Measurements from ENCODE around the gene CBLIF.

CBLIF gene

DNA sequence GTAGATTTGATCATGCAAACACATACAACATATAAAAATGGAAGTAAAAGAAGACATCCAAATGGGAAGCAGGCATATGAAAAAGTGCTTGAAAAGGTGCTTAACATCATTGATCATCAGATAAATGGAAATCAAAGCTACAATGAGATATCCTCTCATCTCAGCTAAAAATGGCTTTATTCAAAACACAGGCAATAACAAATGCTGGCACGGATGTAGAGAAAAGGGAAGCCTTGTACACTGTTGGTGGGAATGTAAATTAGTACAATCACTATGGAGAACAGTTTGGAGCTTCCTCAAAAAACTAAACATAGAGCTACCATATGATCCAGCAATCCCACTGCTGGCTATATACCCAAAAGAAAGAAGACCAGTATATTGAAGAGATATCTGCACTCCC is 21.5 kb upstream of the CBLIF start:
- TF ChIP-seq, protein P1, sequence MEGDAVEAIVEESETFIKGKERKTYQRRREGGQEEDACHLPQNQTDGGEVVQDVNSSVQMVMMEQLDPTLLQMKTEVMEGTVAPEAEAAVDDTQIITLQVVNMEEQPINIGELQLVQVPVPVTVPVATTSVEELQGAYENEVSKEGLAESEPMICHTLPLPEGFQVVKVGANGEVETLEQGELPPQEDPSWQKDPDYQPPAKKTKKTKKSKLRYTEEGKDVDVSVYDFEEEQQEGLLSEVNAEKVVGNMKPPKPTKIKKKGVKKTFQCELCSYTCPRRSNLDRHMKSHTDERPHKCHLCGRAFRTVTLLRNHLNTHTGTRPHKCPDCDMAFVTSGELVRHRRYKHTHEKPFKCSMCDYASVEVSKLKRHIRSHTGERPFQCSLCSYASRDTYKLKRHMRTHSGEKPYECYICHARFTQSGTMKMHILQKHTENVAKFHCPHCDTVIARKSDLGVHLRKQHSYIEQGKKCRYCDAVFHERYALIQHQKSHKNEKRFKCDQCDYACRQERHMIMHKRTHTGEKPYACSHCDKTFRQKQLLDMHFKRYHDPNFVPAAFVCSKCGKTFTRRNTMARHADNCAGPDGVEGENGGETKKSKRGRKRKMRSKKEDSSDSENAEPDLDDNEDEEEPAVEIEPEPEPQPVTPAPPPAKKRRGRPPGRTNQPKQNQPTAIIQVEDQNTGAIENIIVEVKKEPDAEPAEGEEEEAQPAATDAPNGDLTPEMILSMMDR (IDR thresholded peaks at IDR 0.05) = no peak
- Histone ChIP-seq H3K9me3 (no peaks in the 10 kb centered on the region), H3K4me3 (no peak overlapping the region), H3K36me3 (no peaks in the 10 kb centered on the region), H3K27me3 (no peaks in the 10 kb centered on the region), H3K4me1 (no peaks in the 10 kb centered on the region), H3K27ac (no peak overlapping the region)
- intact Hi-C loops (cut with DNase I; ENCODE audit: low total_unique reads) = no loop called here
- no peak for DNase-seq

DNA sequence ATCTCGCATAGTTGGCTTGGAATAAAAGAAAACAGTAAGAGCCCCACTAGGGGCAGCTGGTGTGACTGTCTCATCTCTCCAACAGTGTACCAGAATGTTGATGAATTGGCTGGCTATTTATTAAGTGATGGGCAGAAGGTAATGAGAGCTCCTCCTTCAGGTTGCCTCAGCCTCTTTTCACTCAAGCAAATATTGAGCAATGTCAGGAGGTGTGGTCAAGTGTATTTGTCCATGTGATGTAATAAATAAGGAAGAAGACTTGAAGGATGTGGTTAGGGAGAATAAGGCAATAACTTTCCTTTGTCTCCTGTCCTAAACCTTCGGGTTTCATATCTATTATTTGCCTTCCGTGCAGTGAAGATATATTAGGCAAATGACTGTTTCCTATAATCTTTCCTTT is 21.1 kb upstream of the CBLIF start, which contains the start of gene TCN1:
Gene TCN1 (minus strand): TSS at position 91 of the 400 bp plus-strand sequence. CDS start 17 bp downstream, at position 74.
- intact Hi-C loops (cut with DNase I; ENCODE audit: low total_unique reads) = no loop called here
- Histone ChIP-seq H3K27me3 (no peaks in the 10 kb centered on the region), H3K27ac (no peak within 1 kb of the TSS), H3K4me3 (no peak within 1 kb of the TSS), H3K9me3 (no peaks in the 10 kb centered on the region), H3K36me3 (no peaks in the 10 kb centered on the region), H3K4me1 (no peaks in the 10 kb centered on the region)
- TF ChIP-seq, protein P1 (IDR thresholded peaks at IDR 0.05) = no peak
- DNase-seq = no peak

DNA sequence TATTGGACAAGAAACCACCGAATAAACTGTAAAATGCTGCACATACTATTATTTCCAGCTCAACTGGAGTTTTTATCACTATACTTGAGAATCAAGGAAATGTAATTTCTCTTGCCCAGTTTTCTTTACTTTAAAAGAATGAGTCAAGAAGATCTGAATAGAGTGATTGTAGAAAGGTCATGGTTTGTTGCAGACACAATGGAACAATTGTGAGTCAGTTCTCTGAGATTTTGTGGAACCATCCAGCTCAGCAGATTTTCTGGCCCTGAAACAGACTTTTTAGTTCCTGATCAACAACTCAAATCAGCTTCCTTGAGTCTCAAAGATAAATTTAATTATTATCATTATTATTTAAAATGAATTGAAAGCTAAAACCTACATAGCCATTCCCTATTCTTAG is 19.7 kb upstream of the CBLIF start:
- no peak overlapping the region for H3K27ac ChIP-seq

DNA sequence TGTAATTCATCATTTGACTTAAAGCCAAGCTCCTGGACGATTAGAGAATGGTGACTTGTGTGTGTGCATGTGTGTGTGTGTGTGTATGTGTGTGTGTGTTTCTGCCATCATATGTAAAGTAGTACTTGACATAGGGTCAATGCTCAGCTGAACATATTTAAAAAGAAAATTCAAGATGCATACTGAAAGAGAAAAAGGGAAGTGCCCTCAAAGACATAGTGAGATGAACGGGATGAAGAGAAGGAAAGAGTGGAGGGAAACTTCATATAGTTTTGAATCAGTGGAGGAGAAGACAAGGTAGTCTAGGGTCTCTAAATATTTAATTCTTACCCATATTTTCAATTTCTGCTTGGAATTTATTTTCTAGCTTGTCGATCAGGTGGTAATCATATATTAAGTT is 17.0 kb upstream of the CBLIF start:
- no peaks in the 10 kb centered on the region for H3K36me3 ChIP-seq
- TF ChIP-seq, protein P1 (IDR thresholded peaks at IDR 0.05) = no peak
- no peak for DNase-seq
- H3K27me3 ChIP-seq = no peaks in the 10 kb centered on the region
- no peaks in the 10 kb centered on the region for H3K9me3 ChIP-seq
- intact Hi-C loops (cut with DNase I; ENCODE audit: low total_unique reads) = no loop called here
- H3K4me3 ChIP-seq = no peak overlapping the region
- no peak overlapping the region for H3K27ac ChIP-seq
- no peaks in the 10 kb centered on the region for H3K4me1 ChIP-seq

More for the DNA sequence above, 19.7 kb upstream of the CBLIF start:
- TF ChIP-seq, protein P1 (IDR thresholded peaks at IDR 0.05) = no peak
- no peak for DNase-seq
- Histone ChIP-seq H3K36me3 (no peaks in the 10 kb centered on the region), H3K9me3 (no peaks in the 10 kb centered on the region), H3K27me3 (no peaks in the 10 kb centered on the region), H3K4me3 (no peak overlapping the region), H3K4me1 (no peaks in the 10 kb centered on the region)
- intact Hi-C loops (cut with DNase I; ENCODE audit: low total_unique reads) = no loop called here

DNA sequence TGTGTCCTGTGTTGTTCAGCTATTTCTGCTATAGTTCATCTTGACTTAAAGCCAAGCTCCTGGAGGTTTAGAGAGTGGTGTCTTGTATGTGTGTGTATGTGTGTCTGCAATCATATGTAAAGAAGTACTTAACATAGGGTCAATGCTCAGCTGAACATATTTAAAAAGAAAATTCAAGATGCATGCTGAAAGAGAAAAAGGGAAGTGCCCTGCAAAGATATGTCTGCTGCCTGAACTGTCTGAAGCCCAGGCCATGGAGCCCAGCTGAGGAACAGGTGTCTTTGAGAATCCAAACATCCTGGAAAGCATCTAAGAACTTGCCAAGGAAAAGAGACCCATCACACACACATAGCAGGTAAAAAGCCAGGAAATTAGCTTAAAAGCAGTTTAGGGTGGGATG is 14.4 kb upstream of the CBLIF start:
- intact Hi-C loops (cut with DNase I; ENCODE audit: low total_unique reads) = no loop called here

More for the DNA sequence above, 14.4 kb upstream of the CBLIF start:
- H3K4me1 ChIP-seq = no peaks in the 10 kb centered on the region
- H3K27ac ChIP-seq = no peak overlapping the region
- H3K36me3 ChIP-seq = no peaks in the 10 kb centered on the region
- DNase-seq = no peak
- H3K4me3 ChIP-seq = no peak overlapping the region
- TF ChIP-seq, protein P1 (IDR thresholded peaks at IDR 0.05) = no peak
- no peaks in the 10 kb centered on the region for H3K9me3 ChIP-seq
- no peaks in the 10 kb centered on the region for H3K27me3 ChIP-seq
